GM18502 (cell line): ENCODE results near the gene NUTM2G.
"Not testable (repeated sequence)": the region's sequence is repeated elsewhere in the genome, so short reads cannot be mapped to it uniquely, and the experiment has no call there.

Experiments
- ATAC-seq: cut with Tn5 transposase; IDR thresholded peaks from one replicate; pipeline ENCODE4 v1.9.1; 2021; ENCODE audit warnings: mild to moderate bottlenecking; ENCODE audit not compliant: unreplicated experiment, poor library complexity

The NUTM2G gene

DNA sequence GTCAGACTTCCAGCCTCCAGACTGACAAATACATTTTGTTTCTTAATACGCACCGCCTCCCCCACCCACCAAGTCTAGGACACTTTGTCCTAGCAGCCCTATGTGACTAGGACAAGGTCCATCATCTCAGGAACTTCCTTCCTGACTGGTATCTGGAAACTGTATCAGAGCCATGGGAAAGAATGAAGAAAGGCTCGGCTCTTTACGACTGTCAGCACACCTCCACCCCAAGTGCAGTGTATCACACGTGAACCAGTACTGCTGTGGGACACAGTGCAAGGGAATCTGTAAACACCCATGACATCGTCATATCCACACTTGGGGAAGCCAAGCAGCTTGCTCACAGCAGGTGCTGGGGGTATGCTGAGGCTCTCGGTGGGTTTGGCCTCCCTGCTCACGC lies 13.0 kb downstream of the NUTM2G start:
- ATAC-seq: not testable (repeated sequence)

DNA sequence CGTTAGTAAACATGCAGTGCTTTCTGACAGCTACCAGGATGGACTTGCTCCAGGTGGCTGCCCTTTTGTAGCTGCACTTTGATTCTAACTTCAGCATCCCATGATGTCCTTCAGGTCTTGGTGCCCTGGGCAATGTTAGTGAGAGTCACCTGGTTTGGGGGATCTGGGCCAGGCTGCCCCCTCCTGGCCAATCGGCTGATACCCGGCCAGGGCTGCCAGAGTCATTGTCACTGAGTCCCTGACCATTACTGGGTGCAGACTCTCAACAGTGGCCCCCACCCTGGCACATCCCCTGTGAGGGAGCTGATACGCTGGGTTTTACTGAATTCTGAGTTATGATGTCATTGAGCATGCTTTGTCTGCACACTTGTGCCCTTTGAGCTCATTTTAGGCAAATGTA lies 13.5 kb downstream of the NUTM2G start:
- ATAC-seq: not testable (repeated sequence)

DNA sequence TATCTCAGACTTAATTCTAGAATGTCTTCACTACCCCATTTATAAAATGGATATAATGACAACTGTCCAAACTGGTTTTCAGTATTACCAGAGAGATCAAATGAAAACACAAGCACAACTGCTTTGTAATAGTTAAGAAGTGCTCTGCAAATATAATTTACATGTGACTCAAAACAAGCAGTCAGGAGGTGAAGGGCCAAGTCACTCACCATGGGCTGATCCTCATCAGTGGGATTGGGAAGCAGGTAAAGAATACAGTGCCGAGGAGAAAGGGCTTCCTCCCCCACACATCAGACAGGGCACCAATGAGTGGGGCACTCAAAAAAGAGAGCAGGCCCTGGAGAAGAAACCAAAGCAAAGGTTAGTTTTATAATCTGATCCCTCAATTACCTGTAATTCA lies 20.7 kb downstream of the NUTM2G start:
- not testable (repeated sequence) for ATAC-seq

DNA sequence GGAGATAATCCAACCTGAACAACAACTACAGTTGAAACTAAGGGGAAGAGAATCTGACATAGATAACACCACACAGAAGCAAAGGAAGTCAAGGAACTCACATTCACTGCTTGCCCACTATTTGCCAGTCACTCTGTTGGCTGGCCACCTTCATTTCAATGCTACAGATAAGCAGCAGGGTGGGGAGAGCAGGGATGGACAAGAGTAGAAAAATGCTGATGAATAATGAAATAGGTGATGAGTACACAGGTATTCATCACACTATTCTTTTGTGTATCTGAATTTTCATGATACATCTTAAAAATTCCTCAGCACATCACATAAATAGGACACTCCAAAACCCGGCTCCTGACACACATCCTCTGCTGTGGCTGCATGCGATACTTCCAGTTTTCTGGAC lies 21.9 kb downstream of the NUTM2G start:
- not testable (repeated sequence) for ATAC-seq

DNA sequence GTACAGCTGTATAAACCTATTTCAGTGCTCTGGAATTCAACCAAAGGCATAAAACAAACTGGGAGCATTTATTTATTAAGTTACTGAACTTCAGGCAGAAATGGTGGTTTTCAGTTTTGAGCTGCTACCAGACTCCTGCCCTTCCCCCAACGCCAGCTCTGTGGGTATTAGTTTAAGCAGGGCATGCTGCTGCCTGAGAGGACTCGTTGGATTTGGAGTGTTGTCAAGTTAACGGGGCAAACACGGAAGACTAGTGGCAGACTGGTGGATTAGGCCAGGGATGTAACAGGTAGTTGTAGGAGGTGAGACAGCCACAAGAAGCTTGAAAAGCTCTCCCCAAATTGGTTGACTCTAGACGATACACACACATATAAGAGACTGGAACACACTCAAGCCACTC lies 38.9 kb downstream of the NUTM2G start:
- not testable (repeated sequence) for ATAC-seq

DNA sequence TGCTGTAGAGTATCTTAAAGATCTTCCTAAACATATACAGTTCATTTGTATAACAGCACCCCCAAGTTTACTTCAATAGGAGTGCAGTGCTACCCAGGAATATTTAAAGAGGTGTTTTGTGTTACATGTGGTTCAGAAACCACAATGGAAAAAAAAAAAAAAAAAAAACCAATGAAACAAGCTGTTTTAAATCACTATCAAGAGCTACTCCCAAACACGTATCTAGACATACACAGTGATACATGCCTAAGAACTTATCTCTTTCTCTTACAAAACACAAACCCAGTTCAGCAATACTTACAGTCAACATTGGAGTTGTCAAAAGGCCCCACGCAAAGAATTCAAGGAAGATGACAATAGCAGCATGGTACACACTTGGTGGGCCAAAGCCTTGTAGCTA lies 43.9 kb downstream of the NUTM2G start:
- ATAC-seq: not testable (repeated sequence)

DNA sequence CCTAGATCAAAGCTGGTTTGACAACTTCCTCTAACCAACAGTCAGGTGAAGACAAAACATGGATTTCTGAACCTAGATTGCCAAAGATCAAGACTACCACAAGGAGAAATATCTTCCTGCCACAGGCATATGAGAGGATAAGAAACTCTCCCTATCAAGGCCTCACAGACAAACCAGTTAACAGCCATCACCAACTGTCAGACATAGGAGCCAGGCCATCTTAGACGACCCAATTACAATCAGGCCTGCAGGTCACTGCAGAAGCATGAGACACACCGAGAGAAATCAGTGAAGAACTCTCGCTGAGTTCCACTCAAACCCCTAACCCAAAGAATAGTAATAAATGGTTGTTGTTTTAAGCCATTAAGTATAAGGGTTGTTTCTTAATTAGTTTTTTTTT lies 45.4 kb downstream of the NUTM2G start:
- ATAC-seq: not testable (repeated sequence)

DNA sequence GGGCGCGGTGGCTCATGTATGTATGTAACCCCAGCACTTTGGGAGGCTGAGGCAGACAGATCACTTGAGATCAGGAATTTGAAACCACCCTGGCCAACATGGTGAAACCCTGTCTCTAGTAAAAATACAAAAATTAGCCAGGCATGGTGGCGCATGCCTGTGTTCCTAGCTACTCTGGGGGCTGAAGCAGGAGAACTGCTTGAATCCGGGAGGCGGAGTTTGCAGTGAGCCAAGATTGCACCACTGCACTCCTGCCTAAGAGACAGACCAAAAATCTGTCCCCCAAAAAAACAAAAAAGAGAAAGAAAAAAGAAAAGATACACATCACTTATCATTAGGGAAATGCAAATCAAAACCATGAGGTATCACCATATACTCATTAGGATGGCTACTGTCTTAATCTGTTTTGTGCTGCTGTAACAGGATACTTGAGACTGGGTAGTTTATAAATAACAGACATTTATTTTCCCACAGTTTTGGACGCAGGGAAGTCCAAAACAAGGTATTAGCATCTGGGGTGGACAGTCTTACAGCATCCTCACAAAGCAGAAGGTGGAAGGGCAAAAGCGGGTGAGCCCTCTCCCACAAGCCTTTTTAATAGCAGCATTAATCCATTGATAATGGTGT lies 55.0 kb downstream of the NUTM2G start:
- ATAC-seq: not testable (repeated sequence)

DNA sequence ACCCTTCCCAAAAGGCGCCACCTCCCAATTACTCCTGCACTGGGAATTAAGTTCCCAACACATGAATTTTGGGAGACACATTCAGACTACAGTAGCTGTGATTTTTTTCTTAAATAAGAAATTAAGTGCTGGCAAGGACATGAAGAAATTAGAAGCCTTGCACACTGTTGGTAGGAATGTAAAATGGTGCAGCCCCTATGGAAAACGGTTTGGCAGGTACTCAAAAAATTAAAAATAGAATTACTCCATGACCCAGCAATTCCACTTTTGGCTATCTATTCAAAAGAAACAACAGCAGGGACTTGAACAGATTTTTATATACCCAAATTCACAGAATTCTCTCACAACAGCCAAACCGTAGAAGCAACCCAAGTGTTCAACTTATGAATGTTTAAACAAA lies 55.5 kb downstream of the NUTM2G start:
- ATAC-seq: not testable (repeated sequence)

DNA sequence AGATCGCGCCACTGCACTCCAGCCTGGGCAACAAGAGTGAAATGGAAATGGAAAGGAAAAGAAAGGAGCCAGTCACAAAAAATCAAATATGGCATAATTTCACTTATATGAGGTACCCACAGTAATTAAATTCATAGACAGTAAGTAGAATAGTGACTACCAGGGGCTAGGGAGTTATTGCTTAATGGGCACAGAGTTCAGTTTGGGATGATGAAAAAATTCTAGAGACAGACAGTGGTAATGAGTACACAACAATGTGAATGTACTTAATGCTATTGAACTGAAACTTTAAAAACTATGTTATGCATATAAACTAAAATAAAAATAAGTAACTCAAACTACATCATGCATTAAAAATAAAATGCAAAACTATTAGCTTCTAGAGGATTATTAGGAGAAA lies 56.2 kb downstream of the NUTM2G start:
- not testable (repeated sequence) for ATAC-seq
